AG04450 (cell line): Measurements from ENCODE around the gene CPNE4. TPM values are rescaled to one million over a fixed set of nuclear protein-coding genes. Genes with fewer than 3 reads are reported as not detected.

ENCODE experiments used
- CTCF ChIA-PET: fragments of 300-600, 350-600 bp; formaldehyde crosslinking; extraction: SDS; loops from one replicate; lab custom pipeline; 2022; ENCODE audit warnings: antibody characterized with exemption, inconsistent platforms; lab: Charles Lee
- POLR2A ChIA-PET: fragments of 350-600 bp; formaldehyde crosslinking; extraction: SDS; loops from one replicate; lab custom pipeline; 2021; ENCODE audit warnings: antibody characterized with exemption, inconsistent platforms; lab: Yijun Ruan, JAX
- DNase-seq: peaks from one replicate; pipeline ENCODE4 v3.0.0-alpha.2; 2011; ENCODE audit warnings: low read depth, low spot score
- H3K27ac ChIP-seq: one replicate; pipeline ENCODE4 v1.5.1; 2012; ENCODE audit warnings: low read depth, low read length, control low read depth
- H3K27me3 ChIP-seq: one replicate; pipeline ENCODE4 v1.6.0; 2012; ENCODE audit warnings: low read length; ENCODE audit not compliant: control insufficient read depth, insufficient read depth
- H3K4me3 ChIP-seq: 2 replicates; pipeline ENCODE4 v1.5.1; 2011; ENCODE audit warnings: mild to moderate bottlenecking, low read depth, low read length, control low read depth
- H3K9me3 ChIP-seq: 2 replicates; pipeline ENCODE4 v1.5.1; 2012; ENCODE audit warnings: low read length; ENCODE audit not compliant: control insufficient read depth, insufficient read depth
- polyA plus RNA-seq: library from polyadenylated mRNA; depleted of rRNA; stranded (reverse); fragments of >200 nt; gene quantifications from 2 replicates; pipeline ENCODE4 v1.2.3, GENCODE V29; 2011
- TF ChIP-seq, protein P1 (sequence below): IDR thresholded peaks from 2 replicates; pipeline ENCODE4 v1.5.1; 2011; ENCODE audit warnings: low read depth, low read length, control low read depth, inconsistent platforms

Gene CPNE4
- polyA plus RNA-seq, 1 experiment, result not detected

DNA sequence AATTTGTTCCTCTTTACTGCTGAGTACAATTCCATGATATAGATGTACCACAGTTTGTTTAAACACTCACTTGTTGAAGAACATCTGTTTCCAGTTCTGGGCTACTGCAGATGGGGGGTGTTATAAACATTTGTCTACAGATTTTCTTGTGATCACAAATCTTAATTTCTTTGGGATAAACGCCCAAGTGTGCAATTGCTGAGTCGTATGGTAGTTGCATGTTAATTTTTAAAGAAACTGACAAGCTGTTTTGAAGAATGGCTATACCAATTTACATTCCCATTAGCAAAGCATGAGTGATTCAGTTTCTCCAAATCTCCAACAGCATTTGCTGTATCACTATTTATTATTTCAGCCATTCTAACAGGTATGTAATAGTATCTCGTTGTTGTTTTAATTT lies 290.0 kb downstream of the CPNE4 start:
- ChIA-PET POLR2A (no interaction called here), CTCF (interaction anchor here (0.8 kb wide), 1 partner anchor 51 kb away, joined by 4 read pairs; no protein-coding TSS in a partner anchor)
- no peak for DNase-seq
- Histone ChIP-seq H3K27ac (no peak overlapping the region), H3K9me3 (no peaks in the 10 kb centered on the region), H3K27me3 (no peaks in the 10 kb centered on the region), H3K4me3 (no peak overlapping the region)
- TF ChIP-seq, protein P1, sequence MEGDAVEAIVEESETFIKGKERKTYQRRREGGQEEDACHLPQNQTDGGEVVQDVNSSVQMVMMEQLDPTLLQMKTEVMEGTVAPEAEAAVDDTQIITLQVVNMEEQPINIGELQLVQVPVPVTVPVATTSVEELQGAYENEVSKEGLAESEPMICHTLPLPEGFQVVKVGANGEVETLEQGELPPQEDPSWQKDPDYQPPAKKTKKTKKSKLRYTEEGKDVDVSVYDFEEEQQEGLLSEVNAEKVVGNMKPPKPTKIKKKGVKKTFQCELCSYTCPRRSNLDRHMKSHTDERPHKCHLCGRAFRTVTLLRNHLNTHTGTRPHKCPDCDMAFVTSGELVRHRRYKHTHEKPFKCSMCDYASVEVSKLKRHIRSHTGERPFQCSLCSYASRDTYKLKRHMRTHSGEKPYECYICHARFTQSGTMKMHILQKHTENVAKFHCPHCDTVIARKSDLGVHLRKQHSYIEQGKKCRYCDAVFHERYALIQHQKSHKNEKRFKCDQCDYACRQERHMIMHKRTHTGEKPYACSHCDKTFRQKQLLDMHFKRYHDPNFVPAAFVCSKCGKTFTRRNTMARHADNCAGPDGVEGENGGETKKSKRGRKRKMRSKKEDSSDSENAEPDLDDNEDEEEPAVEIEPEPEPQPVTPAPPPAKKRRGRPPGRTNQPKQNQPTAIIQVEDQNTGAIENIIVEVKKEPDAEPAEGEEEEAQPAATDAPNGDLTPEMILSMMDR, result no peak

DNA sequence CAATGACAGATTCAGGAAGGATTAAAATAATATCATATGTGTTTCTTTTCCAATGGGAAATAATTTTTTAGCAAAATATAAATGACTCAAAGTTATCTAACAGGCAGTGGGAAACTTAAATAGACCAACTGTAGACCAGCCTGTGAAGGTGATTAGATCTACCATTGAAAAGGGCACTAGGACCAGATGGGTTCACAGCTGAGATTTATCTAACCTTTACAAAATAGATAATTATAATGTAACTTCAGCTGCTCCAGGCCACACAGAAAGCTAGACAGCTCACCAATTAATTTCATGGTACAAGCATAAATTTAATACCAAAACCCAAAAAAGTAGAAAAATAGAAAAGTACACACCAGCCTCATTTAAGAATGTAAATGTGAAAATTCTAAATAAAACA lies 291.7 kb downstream of the CPNE4 start:
- no peaks in the 10 kb centered on the region for H3K9me3 ChIP-seq
- no peak overlapping the region for H3K4me3 ChIP-seq
- no peak overlapping the region for H3K27ac ChIP-seq
- no peaks in the 10 kb centered on the region for H3K27me3 ChIP-seq
- TF ChIP-seq, protein P1, result no peak
- CTCF ChIA-PET, result no interaction called here
- POLR2A ChIA-PET, result no interaction called here
- DNase-seq, result no peak

DNA sequence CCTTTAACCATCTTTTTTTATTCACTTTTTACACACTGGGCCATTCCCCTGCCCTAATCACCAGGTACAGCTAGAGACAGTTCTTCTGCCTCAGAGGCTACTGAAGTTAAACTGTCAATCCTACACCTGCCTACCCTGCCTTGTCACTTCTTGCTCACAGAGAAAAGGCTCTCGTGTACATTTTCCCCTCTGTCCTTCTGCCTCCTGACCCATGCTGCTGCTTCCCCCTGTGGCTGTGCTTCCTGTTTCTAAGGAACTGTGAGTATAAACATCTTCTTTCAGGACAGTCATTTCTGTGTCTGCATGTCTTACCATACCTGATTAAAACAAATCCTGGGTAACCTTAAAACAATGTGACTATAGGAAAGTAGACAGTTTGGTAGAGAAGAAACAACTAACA lies 295.6 kb downstream of the CPNE4 start:
- Histone ChIP-seq H3K27me3 (no peaks in the 10 kb centered on the region), H3K9me3 (no peaks in the 10 kb centered on the region), H3K27ac (no peak overlapping the region), H3K4me3 (no peak overlapping the region)
- ChIA-PET POLR2A (no interaction called here), CTCF (no interaction called here)
- TF ChIP-seq, protein P1, result no peak
- DNase-seq, result no peak

DNA sequence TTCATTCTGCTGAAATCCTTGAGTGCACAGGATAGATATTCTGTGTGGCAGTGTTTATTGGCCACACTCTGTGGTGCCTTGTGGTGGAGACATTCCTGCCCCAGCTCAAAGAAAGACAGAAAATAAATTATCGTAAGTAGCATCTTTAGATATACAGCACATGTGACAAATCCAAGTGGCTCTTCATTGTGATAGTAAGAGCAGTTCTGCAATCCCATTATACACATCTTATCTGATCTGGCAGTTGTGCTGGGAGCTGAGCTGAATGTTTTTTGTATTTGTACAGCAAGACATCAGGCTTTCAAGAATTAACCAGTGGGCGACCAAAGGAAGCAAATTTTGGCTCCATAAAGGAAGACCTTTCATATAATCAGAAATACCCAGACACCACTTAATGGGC lies 296.7 kb downstream of the CPNE4 start:
- CTCF ChIA-PET, result no interaction called here
- H3K9me3 ChIP-seq, result no peaks in the 10 kb centered on the region
- no peak overlapping the region for H3K4me3 ChIP-seq
- no peak overlapping the region for H3K27ac ChIP-seq
- POLR2A ChIA-PET, result no interaction called here
- no peak for DNase-seq
- no peaks in the 10 kb centered on the region for H3K27me3 ChIP-seq
- TF ChIP-seq, protein P1, result no peak

DNA sequence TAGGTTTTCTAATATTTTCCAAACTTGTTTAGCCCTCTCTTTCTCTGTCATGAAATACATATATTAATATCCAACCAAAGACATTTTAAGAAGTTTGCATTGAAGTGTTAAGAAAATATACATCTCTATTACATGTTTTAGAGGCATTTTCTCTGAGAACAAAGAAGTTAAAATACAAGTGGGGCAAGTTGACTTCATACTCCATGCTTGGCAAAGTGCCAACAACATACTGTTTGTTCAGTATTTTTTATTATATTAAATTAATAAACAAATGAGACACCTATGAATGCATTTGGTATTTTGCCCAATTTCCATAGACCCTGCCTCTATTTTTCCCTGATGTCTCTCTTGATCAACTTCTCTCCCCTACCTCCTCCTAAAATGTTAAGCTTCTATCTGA lies 299.3 kb downstream of the CPNE4 start:
- TF ChIP-seq, protein P1, result no peak
- POLR2A ChIA-PET, result no interaction called here
- DNase-seq, result no peak

More for the DNA sequence above, 299.3 kb downstream of the CPNE4 start:
- no peak overlapping the region for H3K4me3 ChIP-seq
- no peaks in the 10 kb centered on the region for H3K9me3 ChIP-seq
- CTCF ChIA-PET, result no interaction called here
- H3K27ac ChIP-seq, result no peak overlapping the region
- no peaks in the 10 kb centered on the region for H3K27me3 ChIP-seq
